HG03457 (cell line): Measurements from ENCODE around the gene SCN5A.

Experiments used
- ATAC-seq: cut with Tn5 transposase; IDR thresholded peaks from one replicate; pipeline ENCODE4 v1.9.1; 2021; ENCODE audit warnings: moderate number of reproducible peaks; ENCODE audit not compliant: unreplicated experiment

The SCN5A gene

GRCh38 chr3:38544926-38545325 lies 104.6 kb downstream of the SCN5A start:
- ATAC-seq: no peak

- no peak for ATAC-seq
Measured at GRCh38 chr3:38543586-38543985, 105.9 kb downstream of the SCN5A start.

GRCh38 chr3:38542401-38543298 lies 106.8 kb downstream of the SCN5A start:
- no peak for ATAC-seq

- ATAC-seq: no peak
Measured at GRCh38 chr3:38541806-38542205, 107.7 kb downstream of the SCN5A start.

- no peak for ATAC-seq
Measured at GRCh38 chr3:38538773-38539353, 110.6 kb downstream of the SCN5A start.

GRCh38 chr3:38536671-38537070 lies 112.8 kb downstream of the SCN5A start:
- ATAC-seq: no peak

GRCh38 chr3:38534604-38535003 lies 114.9 kb downstream of the SCN5A start:
- no peak for ATAC-seq

- no peak for ATAC-seq
Measured at GRCh38 chr3:38534180-38534579, 115.3 kb downstream of the SCN5A start.

GRCh38 chr3:38533285-38533976 lies 116.1 kb downstream of the SCN5A start:
- ATAC-seq: no peak

- ATAC-seq: no peak
Measured at GRCh38 chr3:38532529-38532928, 117.0 kb downstream of the SCN5A start.

GRCh38 chr3:38528457-38528856 lies 121.0 kb downstream of the SCN5A start:
- ATAC-seq: no peak

- no peak for ATAC-seq
Measured at GRCh38 chr3:38526792-38527191, 122.7 kb downstream of the SCN5A start.

- ATAC-seq: no peak
Measured at GRCh38 chr3:38524141-38524739, 125.2 kb downstream of the SCN5A start.

GRCh38 chr3:38522002-38522401 lies 127.5 kb downstream of the SCN5A start:
- ATAC-seq: no peak

GRCh38 chr3:38521391-38521987 lies 128.0 kb downstream of the SCN5A start:
- no peak for ATAC-seq

- no peak for ATAC-seq
Measured at GRCh38 chr3:38519651-38520050, 129.8 kb downstream of the SCN5A start.

- no peak for ATAC-seq
Measured at GRCh38 chr3:38519000-38519399, 130.5 kb downstream of the SCN5A start.

- ATAC-seq: no peak
Measured at GRCh38 chr3:38516669-38517068, 132.8 kb downstream of the SCN5A start.

GRCh38 chr3:38515367-38515766 lies 134.1 kb downstream of the SCN5A start:
- ATAC-seq: no peak

- ATAC-seq: no peak
Measured at GRCh38 chr3:38511546-38511945, 137.9 kb downstream of the SCN5A start.

- no peak for ATAC-seq
Measured at GRCh38 chr3:38510631-38511030, 138.9 kb downstream of the SCN5A start.
